Measurements from ENCODE around the gene CDH1. TPM values are rescaled to one million over a fixed set of nuclear protein-coding genes. Genes with fewer than 3 reads are reported as not detected.

The CDH1 gene
- total RNA-seq, 2 experiments from 2014 or later = 0.16 to 0.54 TPM

- no peak for ATAC-seq
- Mint-ChIP-seq H3K4me1 (ENCODE audit: low read depth) (no peaks in the 10 kb centered on the region), H3K9me3 (no peaks in the 10 kb centered on the region), H3K27ac (no peak overlapping the region), H3K4me3 (no peak overlapping the region), H3K36me3 (ENCODE audit: low read depth) (no peaks in the 10 kb centered on the region), H3K27me3 (no peaks in the 10 kb centered on the region)
- intact Hi-C loops (cut with micrococcal nuclease) = loop anchor here (5.0 kb wide), 1 partner anchor 173 kb away; no protein-coding TSS in a partner anchor
- POLR2A ChIA-PET = no interaction called here
- CTCF ChIA-PET = no interaction called here
- no peak for DNase-seq
- no peak for TF ChIP-seq CTCF (IDR thresholded peaks at IDR 0.05)
Measured at GRCh38 chr16:68700120-68700519, 37.0 kb upstream of the CDH1 start.

- DNase-seq (no peak), ATAC-seq (no peak)
- ChIA-PET POLR2A (interaction anchor here (0.6 kb wide), 1 partner anchor 10 kb away, joined by 4 read pairs; no protein-coding TSS in a partner anchor), CTCF (no interaction called here)
- Mint-ChIP-seq H3K4me3 (no peak overlapping the region), H3K9me3 (no peaks in the 10 kb centered on the region), H3K4me1 (ENCODE audit: low read depth) (no peaks in the 10 kb centered on the region), H3K36me3 (ENCODE audit: low read depth) (no peaks in the 10 kb centered on the region), H3K27me3 (no peaks in the 10 kb centered on the region), H3K27ac (no peak overlapping the region)
- TF ChIP-seq CTCF (IDR thresholded peaks at IDR 0.05) = no peak
- intact Hi-C loops (cut with micrococcal nuclease) = loop anchor here (5.0 kb wide), 1 partner anchor 174 kb away; no protein-coding TSS in a partner anchor
Measured at GRCh38 chr16:68700831-68701230, 36.3 kb upstream of the CDH1 start.

GRCh38 chr16:68704232-68704867 is 32.7 kb upstream of the CDH1 start:
- Mint-ChIP-seq H3K9me3 (no peaks in the 10 kb centered on the region), H3K4me1 (ENCODE audit: low read depth) (no peaks in the 10 kb centered on the region), H3K27ac (no peak overlapping the region), H3K4me3 (no peak overlapping the region), H3K36me3 (ENCODE audit: low read depth) (no peaks in the 10 kb centered on the region), H3K27me3 (no peaks in the 10 kb centered on the region)
- ATAC-seq = peak; percentile 75
- CTCF ChIA-PET = interaction anchor here (1.9 to 2.1 kb wide), 3 partner anchors 63 to 114 kb away, joined by 5 to 9 read pairs (median 9); no protein-coding TSS in a partner anchor
- intact Hi-C loops (cut with micrococcal nuclease) = loop anchor here (2.0 to 5.0 kb wide), 2 partner anchors 96 to 177 kb away; no protein-coding TSS in a partner anchor
- POLR2A ChIA-PET = interaction anchor here (0.7 kb wide), 1 partner anchor 10 kb away, joined by 4 read pairs; no protein-coding TSS in a partner anchor
- peak; percentile 90 for TF ChIP-seq CTCF (IDR thresholded peaks at IDR 0.05)
- DNase-seq = peak; percentile 77

- Mint-ChIP-seq H3K36me3 (ENCODE audit: low read depth) (no peaks in the 10 kb centered on the region), H3K27ac (no peak overlapping the region), H3K4me1 (ENCODE audit: low read depth) (peaks cover 8% of the 10 kb centered on the region), H3K9me3 (no peaks in the 10 kb centered on the region), H3K4me3 (no peak overlapping the region), H3K27me3 (peaks cover 14% of the 10 kb centered on the region)
- CTCF ChIA-PET = interaction anchor here (1.0 to 1.2 kb wide), 3 partner anchors 117 to 416 kb away, joined by 3 read pairs; no protein-coding TSS in a partner anchor
- no peak for TF ChIP-seq CTCF (IDR thresholded peaks at IDR 0.05)
- DNase-seq (no peak), ATAC-seq (peak; percentile 28)
- POLR2A ChIA-PET = no interaction called here
- intact Hi-C loops (cut with micrococcal nuclease) = no loop called here
Measured at GRCh38 chr16:68707340-68708152, 29.5 kb upstream of the CDH1 start.

Measured in activated CD8-positive, alpha-beta T cell treated with anti-CD3 and anti-CD28 coated beads for 36 hours (primary cell).